ENCODE results near the gene CLPSL1.

Gene CLPSL1

DNA sequence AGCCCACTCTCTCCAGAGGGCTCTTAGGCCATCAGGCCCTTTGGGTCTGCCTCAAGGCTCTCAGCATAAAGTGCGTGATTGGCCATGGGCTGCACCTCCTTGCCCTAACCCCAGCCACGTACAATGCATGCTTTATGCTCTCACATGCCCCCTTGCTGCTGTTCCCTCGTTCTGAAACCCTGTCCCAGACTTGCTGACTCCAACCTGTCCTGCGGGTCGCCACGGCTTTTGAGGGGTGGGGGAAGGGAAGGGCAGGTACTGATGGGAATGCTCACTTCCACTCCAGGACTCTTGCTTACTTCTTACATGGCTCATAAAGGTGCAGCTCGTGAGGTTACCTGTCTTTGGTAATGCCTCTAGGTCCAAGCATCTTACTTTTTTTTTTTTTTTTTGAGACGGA, 38.0 kb upstream of the CLPSL1 start:
- Histone ChIP-seq H3K36me3 (ENCODE audit: control insufficient read depth, insufficient read depth, low read length) (no peaks in the 10 kb centered on the region), H3K4me1 (ENCODE audit: control insufficient read depth, insufficient read depth, low read length) (peaks cover 37% of the 10 kb centered on the region), H3K9ac (ENCODE audit: low read length) (no peak overlapping the region), H3K27me3 (ENCODE audit: control insufficient read depth, insufficient read depth, low read length) (no peaks in the 10 kb centered on the region), H3K27ac (ENCODE audit: low read depth, low read length) (no peak overlapping the region), H3K4me3 (ENCODE audit: low read depth, low read length) (no peak overlapping the region), H3K9me3 (ENCODE audit: control insufficient read depth, insufficient read depth, low read depth, low read length) (peaks cover 3% of the 10 kb centered on the region)

- no peaks in the 10 kb centered on the region for H3K36me3 ChIP-seq (ENCODE audit: control insufficient read depth, insufficient read depth, low read length)
- no peaks in the 10 kb centered on the region for H3K27me3 ChIP-seq (ENCODE audit: control insufficient read depth, insufficient read depth, low read length)
- H3K9me3 ChIP-seq (ENCODE audit: control insufficient read depth, insufficient read depth, low read depth, low read length): peaks cover 6% of the 10 kb centered on the region
- no peak overlapping the region for H3K27ac ChIP-seq (ENCODE audit: low read depth, low read length)
- H3K9ac ChIP-seq (ENCODE audit: low read length): no peak overlapping the region
- peaks cover 17% of the 10 kb centered on the region for H3K4me1 ChIP-seq (ENCODE audit: control insufficient read depth, insufficient read depth, low read length)
- no peak overlapping the region for H3K4me3 ChIP-seq (ENCODE audit: low read depth, low read length)
Measured at GRCh38 chr6:35745509-35745908, 35.3 kb upstream of the CLPSL1 start.

DNA sequence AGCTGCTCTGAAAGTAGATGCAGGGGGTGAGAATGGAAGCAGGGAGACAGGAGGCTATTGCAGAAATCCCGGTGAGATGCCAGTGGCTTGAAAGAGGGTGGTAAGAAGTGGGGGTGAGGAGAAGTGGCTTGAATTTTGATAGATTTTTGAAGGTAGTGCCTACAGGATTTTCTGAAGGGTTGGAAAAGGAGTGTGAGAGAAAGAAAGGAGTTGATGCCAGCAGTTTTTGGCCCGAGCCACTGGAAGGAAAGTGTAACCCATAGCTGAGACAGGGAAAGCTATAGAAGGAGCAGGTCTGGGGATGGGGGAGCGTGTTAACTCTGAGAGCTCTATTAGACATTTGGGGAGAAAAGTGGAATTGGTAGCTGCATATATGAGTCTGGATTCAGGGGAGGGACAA, 34.3 kb upstream of the CLPSL1 start:
- Histone ChIP-seq H3K9ac (ENCODE audit: low read length) (no peak overlapping the region), H3K4me1 (ENCODE audit: control insufficient read depth, insufficient read depth, low read length) (peaks cover 9% of the 10 kb centered on the region), H3K27ac (ENCODE audit: low read depth, low read length) (no peak overlapping the region), H3K4me3 (ENCODE audit: low read depth, low read length) (no peak overlapping the region), H3K36me3 (ENCODE audit: control insufficient read depth, insufficient read depth, low read length) (no peaks in the 10 kb centered on the region), H3K27me3 (ENCODE audit: control insufficient read depth, insufficient read depth, low read length) (no peaks in the 10 kb centered on the region), H3K9me3 (ENCODE audit: control insufficient read depth, insufficient read depth, low read depth, low read length) (peaks cover 6% of the 10 kb centered on the region)

- no peaks in the 10 kb centered on the region for H3K27me3 ChIP-seq (ENCODE audit: control insufficient read depth, insufficient read depth, low read length)
- H3K36me3 ChIP-seq (ENCODE audit: control insufficient read depth, insufficient read depth, low read length): no peaks in the 10 kb centered on the region
- H3K9ac ChIP-seq (ENCODE audit: low read length): no peak overlapping the region
- no peak overlapping the region for H3K4me3 ChIP-seq (ENCODE audit: low read depth, low read length)
- H3K9me3 ChIP-seq (ENCODE audit: control insufficient read depth, insufficient read depth, low read depth, low read length): peaks cover 6% of the 10 kb centered on the region
- H3K27ac ChIP-seq (ENCODE audit: low read depth, low read length): no peak overlapping the region
- H3K4me1 ChIP-seq (ENCODE audit: control insufficient read depth, insufficient read depth, low read length): peaks cover 4% of the 10 kb centered on the region
Measured at GRCh38 chr6:35747877-35748276, 32.9 kb upstream of the CLPSL1 start.

DNA sequence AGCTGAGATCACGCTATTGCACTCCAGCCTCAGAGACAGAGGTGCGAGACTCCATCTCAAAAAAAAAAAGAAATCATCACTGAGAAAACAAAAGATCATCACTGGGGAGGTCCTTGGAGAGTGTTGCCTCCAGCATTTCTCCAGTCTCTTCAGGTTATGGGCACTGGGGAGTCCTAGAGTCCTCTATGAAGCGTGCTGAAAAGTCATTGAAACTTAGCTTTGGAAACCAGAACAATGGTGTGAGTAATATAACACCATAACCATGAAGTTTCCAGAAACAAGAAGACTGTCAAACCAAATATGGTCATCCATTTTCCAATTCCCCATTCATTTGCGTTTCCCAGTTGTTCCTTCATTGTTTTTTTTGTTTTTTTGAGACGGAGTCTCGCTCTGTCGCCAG, 30.3 kb upstream of the CLPSL1 start:
- no peak overlapping the region for H3K4me3 ChIP-seq (ENCODE audit: low read depth, low read length)
- H3K9ac ChIP-seq (ENCODE audit: low read length): no peak overlapping the region
- no peaks in the 10 kb centered on the region for H3K36me3 ChIP-seq (ENCODE audit: control insufficient read depth, insufficient read depth, low read length)
- peaks cover 6% of the 10 kb centered on the region for H3K9me3 ChIP-seq (ENCODE audit: control insufficient read depth, insufficient read depth, low read depth, low read length)
- H3K27ac ChIP-seq (ENCODE audit: low read depth, low read length): no peak overlapping the region
- no peaks in the 10 kb centered on the region for H3K27me3 ChIP-seq (ENCODE audit: control insufficient read depth, insufficient read depth, low read length)
- H3K4me1 ChIP-seq (ENCODE audit: control insufficient read depth, insufficient read depth, low read length): peaks cover 16% of the 10 kb centered on the region

DNA sequence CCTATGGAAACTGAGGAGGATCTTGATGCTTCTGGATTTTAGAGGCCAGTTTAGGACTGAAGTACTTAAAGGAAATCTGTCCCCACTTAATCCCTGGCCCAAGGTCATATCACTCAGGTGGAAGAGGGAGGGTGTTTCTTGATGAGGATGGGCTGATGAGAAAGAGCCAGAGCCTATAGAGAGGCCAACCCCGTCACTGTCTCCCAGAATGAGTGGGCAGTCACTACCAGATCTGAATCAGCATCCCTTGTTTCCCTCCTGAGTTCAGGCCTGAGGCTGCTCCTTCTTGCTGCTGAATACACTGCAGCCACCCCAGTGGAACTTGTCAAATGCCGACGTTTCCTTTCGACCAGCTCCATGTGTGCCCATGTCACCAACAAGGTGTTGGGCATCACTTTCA, 29.2 kb upstream of the CLPSL1 start:
- Histone ChIP-seq H3K36me3 (ENCODE audit: control insufficient read depth, insufficient read depth, low read length) (no peaks in the 10 kb centered on the region), H3K27me3 (ENCODE audit: control insufficient read depth, insufficient read depth, low read length) (no peaks in the 10 kb centered on the region), H3K27ac (ENCODE audit: low read depth, low read length) (no peak overlapping the region), H3K9ac (ENCODE audit: low read length) (no peak overlapping the region), H3K4me3 (ENCODE audit: low read depth, low read length) (no peak overlapping the region), H3K9me3 (ENCODE audit: control insufficient read depth, insufficient read depth, low read depth, low read length) (peaks cover 6% of the 10 kb centered on the region), H3K4me1 (ENCODE audit: control insufficient read depth, insufficient read depth, low read length) (peaks cover 18% of the 10 kb centered on the region)

- Histone ChIP-seq H3K4me1 (ENCODE audit: control insufficient read depth, insufficient read depth, low read length) (peaks cover 18% of the 10 kb centered on the region), H3K27me3 (ENCODE audit: control insufficient read depth, insufficient read depth, low read length) (no peaks in the 10 kb centered on the region), H3K27ac (ENCODE audit: low read depth, low read length) (no peak overlapping the region), H3K4me3 (ENCODE audit: low read depth, low read length) (no peak overlapping the region), H3K36me3 (ENCODE audit: control insufficient read depth, insufficient read depth, low read length) (no peaks in the 10 kb centered on the region), H3K9me3 (ENCODE audit: control insufficient read depth, insufficient read depth, low read depth, low read length) (peaks cover 6% of the 10 kb centered on the region), H3K9ac (ENCODE audit: low read length) (no peak overlapping the region)
Measured at GRCh38 chr6:35752330-35752729, 28.5 kb upstream of the CLPSL1 start.

DNA sequence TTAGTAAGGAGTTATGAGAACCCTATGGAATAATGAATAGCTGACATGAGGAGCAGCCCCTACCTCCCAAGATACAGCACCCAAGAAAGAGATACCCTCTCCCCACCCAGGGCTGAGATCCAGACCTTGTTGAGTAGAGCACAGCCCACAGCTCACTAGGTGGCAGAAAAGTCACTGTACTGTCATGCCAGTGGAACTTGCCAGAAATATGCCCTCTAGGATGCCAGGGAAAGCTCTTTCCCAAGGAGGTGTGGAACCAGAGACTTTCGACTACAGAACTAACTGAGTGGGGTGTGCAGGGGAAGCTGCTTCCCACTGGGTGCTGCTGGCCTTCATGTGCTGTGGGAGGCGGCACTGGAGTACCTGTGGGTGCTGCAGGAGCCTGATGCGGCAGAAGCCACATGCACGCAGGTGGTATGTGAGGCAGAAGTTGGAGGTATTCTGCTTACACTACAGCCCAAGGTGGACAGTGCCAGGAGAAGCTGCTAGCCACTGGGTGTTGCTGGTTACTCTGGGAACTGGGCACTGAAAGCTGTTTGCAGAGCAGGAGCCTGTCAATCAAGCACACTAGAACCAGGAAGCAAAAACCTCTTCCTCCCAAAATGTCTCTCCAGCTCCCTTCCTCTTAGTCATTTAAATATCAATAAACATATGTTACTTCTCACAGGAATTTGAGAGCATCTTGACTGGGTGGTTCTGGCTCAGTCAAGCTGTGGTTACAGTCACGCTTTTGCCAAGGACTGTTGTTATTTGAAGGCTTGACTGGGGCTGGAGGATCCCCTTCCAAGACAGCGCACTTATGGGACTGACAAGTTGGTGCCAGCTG, 26.2 kb upstream of the CLPSL1 start:
- H3K9me3 ChIP-seq (ENCODE audit: control insufficient read depth, insufficient read depth, low read depth, low read length): no peaks in the 10 kb centered on the region
- no peak overlapping the region for H3K9ac ChIP-seq (ENCODE audit: low read length)
- H3K27ac ChIP-seq (ENCODE audit: low read depth, low read length): no peak overlapping the region
- H3K4me1 ChIP-seq (ENCODE audit: control insufficient read depth, insufficient read depth, low read length): peaks cover 22% of the 10 kb centered on the region
- no peaks in the 10 kb centered on the region for H3K36me3 ChIP-seq (ENCODE audit: control insufficient read depth, insufficient read depth, low read length)
- no peaks in the 10 kb centered on the region for H3K27me3 ChIP-seq (ENCODE audit: control insufficient read depth, insufficient read depth, low read length)
- H3K4me3 ChIP-seq (ENCODE audit: low read depth, low read length): no peak overlapping the region

- H3K27me3 ChIP-seq (ENCODE audit: control insufficient read depth, insufficient read depth, low read length): no peaks in the 10 kb centered on the region
- H3K9ac ChIP-seq (ENCODE audit: low read length): no peak overlapping the region
- H3K4me1 ChIP-seq (ENCODE audit: control insufficient read depth, insufficient read depth, low read length): peaks cover 21% of the 10 kb centered on the region
- H3K9me3 ChIP-seq (ENCODE audit: control insufficient read depth, insufficient read depth, low read depth, low read length): no peaks in the 10 kb centered on the region
- no peak overlapping the region for H3K4me3 ChIP-seq (ENCODE audit: low read depth, low read length)
- no peak overlapping the region for H3K27ac ChIP-seq (ENCODE audit: low read depth, low read length)
- H3K36me3 ChIP-seq (ENCODE audit: control insufficient read depth, insufficient read depth, low read length): no peaks in the 10 kb centered on the region
Measured at GRCh38 chr6:35755278-35755924, 25.4 kb upstream of the CLPSL1 start.

- H3K27ac ChIP-seq (ENCODE audit: low read depth, low read length): no peak overlapping the region
- no peaks in the 10 kb centered on the region for H3K9me3 ChIP-seq (ENCODE audit: control insufficient read depth, insufficient read depth, low read depth, low read length)
- no peak overlapping the region for H3K4me3 ChIP-seq (ENCODE audit: low read depth, low read length)
- no peaks in the 10 kb centered on the region for H3K27me3 ChIP-seq (ENCODE audit: control insufficient read depth, insufficient read depth, low read length)
- H3K36me3 ChIP-seq (ENCODE audit: control insufficient read depth, insufficient read depth, low read length): no peaks in the 10 kb centered on the region
- peaks cover 21% of the 10 kb centered on the region for H3K4me1 ChIP-seq (ENCODE audit: control insufficient read depth, insufficient read depth, low read length)
- H3K9ac ChIP-seq (ENCODE audit: low read length): no peak overlapping the region
Measured at GRCh38 chr6:35757456-35758123, 23.2 kb upstream of the CLPSL1 start.

- Histone ChIP-seq H3K9ac (ENCODE audit: low read length) (no peak overlapping the region), H3K36me3 (ENCODE audit: control insufficient read depth, insufficient read depth, low read length) (no peaks in the 10 kb centered on the region), H3K27ac (ENCODE audit: low read depth, low read length) (no peak overlapping the region), H3K4me1 (ENCODE audit: control insufficient read depth, insufficient read depth, low read length) (peaks cover 19% of the 10 kb centered on the region), H3K4me3 (ENCODE audit: low read depth, low read length) (no peak overlapping the region), H3K27me3 (ENCODE audit: control insufficient read depth, insufficient read depth, low read length) (peaks cover 3% of the 10 kb centered on the region; the same call in 1 of the 2 replicates), H3K9me3 (ENCODE audit: control insufficient read depth, insufficient read depth, low read depth, low read length) (no peaks in the 10 kb centered on the region)
Measured at GRCh38 chr6:35759426-35759825, 21.4 kb upstream of the CLPSL1 start.
